ENCODE results near the gene NUP85.
A peak's percentile ranks its signal among the peaks of the same experiment; 100 is the strongest.
"Not testable (repeated sequence)": the region's sequence is repeated elsewhere in the genome, so short reads cannot be mapped to it uniquely, and the experiment has no call there.

NUP85 gene

DNA sequence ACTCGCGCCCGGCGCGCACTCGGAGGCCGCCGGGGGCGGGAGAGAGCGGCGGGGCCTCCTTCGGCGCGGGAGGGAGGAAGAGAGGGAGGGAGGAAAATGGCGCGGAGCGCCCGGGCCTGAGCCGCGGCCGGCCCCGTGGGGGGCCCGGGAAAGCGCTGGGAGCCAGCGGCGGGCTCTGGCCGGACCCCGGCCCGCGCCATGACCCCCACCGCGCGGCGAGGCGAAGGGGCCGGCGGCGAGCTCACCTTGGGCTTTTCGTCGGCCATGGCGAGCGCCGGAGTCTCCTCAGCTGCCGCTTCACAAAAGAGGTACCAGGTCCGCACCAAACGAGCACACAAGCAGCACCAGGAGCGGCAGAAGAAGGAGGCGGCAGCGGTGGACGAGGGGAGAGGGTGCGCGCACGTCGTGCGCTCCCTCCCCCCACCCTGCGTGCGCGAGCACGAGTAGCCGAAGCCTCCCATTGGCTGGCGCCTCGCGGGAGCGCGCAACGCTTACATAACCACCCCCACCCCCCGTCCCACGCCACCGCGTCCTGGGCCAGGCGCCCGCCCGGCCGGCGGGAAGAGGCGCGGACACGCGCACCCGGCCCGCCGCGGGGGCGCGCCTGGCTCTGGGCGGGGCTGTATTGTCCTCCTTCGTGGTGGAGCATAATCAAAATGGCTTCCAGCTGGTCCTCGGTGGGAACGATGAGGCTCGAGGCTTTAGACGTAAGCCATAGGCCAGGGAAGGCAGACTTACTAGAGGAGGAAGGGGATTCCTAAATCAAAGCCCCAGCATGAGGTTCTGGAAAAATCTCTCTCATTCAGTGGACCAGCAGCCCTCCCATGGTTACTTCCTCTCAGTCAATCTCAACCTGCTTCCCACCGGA, 22.7 kb upstream of the NUP85 start, which contains the start of gene SUMO2:
Gene SUMO2 (minus strand): TSS at position 391 of the 868 bp plus-strand sequence. CDS start 125 bp downstream, at position 266.
- Mint-ChIP-seq H3K36me3 (ENCODE audit: low read depth) (peaks cover 29% of the 10 kb centered on the region), H3K9me3 (no peaks in the 10 kb centered on the region), H3K4me3 (peak within 1 kb of the TSS; percentile 89), H3K27ac (peak within 1 kb of the TSS; percentile 93), H3K27me3 (no peaks in the 10 kb centered on the region), H3K4me1 (peaks cover 46% of the 10 kb centered on the region)
- peak; percentile 82 for ATAC-seq
- peak; percentile 97 for DNase-seq

DNA sequence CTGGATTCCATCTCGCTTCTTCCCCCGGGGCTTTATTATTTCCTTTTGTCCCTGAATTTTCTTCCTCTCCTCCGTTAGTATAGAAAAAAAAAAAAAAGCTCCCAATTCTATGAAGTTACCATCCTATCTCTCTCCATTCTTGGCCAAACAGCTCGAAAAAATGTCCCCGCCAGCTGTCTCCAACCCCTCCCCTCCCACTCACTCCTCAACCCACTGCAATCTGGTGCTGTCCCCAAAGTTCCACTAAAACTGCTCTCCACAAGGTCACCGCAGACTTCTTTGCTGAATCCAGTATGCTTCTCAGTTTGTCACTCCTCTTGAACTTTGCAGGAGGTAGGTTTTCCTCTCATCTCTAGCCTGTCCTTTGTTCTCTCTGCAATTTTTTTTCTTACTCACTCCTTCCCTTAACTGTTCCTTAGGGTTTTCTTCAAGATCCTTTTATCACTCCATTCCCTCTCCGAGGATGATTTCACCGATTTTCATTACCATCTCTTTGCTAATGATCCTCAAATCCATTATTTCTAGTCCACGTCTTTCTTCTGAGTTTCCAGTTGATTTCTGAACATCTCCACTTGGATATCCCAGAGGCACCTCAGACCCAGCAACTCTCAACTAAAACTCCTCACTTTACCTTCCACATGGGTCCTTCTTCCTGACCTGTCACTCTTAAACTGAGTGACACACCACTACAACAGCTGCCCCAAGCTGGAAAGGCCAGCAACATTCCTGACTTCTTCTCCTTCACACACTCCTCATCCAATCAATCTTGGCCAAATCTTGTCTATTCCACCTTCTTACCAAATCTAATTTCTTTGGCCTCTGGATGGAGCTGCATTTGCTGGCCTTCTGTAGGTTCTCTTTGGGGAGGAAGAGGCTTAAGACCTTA, 21.2 kb upstream of the NUP85 start:
- Mint-ChIP-seq H3K4me1 (peaks cover 40% of the 10 kb centered on the region), H3K36me3 (ENCODE audit: low read depth) (peaks cover 21% of the 10 kb centered on the region), H3K27me3 (no peaks in the 10 kb centered on the region), H3K4me3 (peak overlapping the region; percentile 89), H3K27ac (peak overlapping the region; percentile 93), H3K9me3 (no peaks in the 10 kb centered on the region)
- ATAC-seq (no peak), DNase-seq (no peak)

DNA sequence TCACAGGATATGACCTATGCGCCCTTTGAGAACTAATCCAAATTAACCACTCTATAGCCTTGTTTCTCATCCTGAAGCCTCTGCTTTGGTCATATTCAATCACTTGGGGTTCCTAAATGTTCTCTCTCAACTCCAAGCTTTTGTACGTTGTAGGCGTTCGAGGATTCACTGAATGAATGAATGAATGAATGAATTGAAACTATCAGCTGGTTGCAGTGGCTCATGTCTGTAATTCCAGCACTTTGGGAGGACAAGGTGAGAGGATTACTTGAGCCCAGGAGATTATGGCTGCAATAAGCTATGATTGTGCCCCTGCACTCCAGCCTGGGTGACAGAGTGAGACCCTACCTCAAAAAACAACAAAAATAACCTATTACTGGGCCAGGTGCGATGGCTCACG, 16.9 kb upstream of the NUP85 start:
- no peak for DNase-seq
- Mint-ChIP-seq H3K27ac (no peak overlapping the region), H3K4me1 (peaks cover 17% of the 10 kb centered on the region), H3K4me3 (no peak overlapping the region), H3K27me3 (no peaks in the 10 kb centered on the region), H3K36me3 (ENCODE audit: low read depth) (no peaks in the 10 kb centered on the region), H3K9me3 (no peaks in the 10 kb centered on the region)
- no peak for ATAC-seq

DNA sequence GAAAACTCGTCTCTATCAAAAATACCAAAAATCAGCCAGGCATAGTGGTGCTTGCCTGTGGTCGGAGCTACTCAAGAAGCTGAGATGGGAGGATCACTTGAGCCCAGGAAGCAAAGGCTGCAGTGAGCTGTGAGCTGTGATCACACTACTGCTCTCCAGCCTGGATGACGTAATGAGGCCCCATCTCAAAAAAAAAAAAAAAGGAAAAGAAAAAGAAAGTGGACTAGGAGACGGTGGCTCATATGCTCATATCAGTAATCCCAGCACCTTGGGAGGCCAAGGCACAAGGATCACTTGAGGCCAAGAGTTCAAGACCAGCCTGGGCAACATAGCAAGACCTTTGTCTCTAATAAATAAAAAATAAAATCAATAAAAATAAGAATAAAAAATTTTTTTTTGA, 13.9 kb upstream of the NUP85 start:
- H3K27ac Mint-ChIP-seq, result no peak overlapping the region
- H3K4me1 Mint-ChIP-seq, result peaks cover 7% of the 10 kb centered on the region
- no peak overlapping the region for H3K4me3 Mint-ChIP-seq
- DNase-seq (no peak), ATAC-seq (no peak)
- no peaks in the 10 kb centered on the region for H3K36me3 Mint-ChIP-seq (ENCODE audit: low read depth)
- H3K9me3 Mint-ChIP-seq, result no peaks in the 10 kb centered on the region
- no peaks in the 10 kb centered on the region for H3K27me3 Mint-ChIP-seq

DNA sequence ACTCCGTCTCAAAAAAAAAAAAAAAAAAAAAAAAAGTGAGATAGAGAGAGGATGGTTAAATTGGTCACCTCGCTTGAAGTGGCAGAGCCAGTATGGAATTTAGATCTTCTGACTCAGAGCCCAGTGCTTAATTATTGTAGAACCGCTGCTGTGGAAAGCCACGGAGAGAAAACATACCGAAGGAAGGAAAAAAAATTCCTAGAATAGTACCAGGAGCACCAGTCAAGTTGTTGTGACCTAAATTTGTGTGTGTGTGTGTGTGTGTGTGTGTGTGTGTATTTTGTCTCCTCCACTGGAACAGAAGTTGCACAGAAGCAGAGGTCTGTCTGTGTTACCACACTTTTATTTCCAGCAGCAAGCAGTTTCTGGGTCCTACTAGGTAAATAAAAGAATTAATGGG, 10.6 kb upstream of the NUP85 start:
- Mint-ChIP-seq H3K27ac (no peak overlapping the region), H3K27me3 (no peaks in the 10 kb centered on the region), H3K9me3 (no peaks in the 10 kb centered on the region), H3K36me3 (ENCODE audit: low read depth) (no peaks in the 10 kb centered on the region), H3K4me1 (no peaks in the 10 kb centered on the region), H3K4me3 (no peak overlapping the region)
- ATAC-seq, result no peak
- DNase-seq, result no peak

DNA sequence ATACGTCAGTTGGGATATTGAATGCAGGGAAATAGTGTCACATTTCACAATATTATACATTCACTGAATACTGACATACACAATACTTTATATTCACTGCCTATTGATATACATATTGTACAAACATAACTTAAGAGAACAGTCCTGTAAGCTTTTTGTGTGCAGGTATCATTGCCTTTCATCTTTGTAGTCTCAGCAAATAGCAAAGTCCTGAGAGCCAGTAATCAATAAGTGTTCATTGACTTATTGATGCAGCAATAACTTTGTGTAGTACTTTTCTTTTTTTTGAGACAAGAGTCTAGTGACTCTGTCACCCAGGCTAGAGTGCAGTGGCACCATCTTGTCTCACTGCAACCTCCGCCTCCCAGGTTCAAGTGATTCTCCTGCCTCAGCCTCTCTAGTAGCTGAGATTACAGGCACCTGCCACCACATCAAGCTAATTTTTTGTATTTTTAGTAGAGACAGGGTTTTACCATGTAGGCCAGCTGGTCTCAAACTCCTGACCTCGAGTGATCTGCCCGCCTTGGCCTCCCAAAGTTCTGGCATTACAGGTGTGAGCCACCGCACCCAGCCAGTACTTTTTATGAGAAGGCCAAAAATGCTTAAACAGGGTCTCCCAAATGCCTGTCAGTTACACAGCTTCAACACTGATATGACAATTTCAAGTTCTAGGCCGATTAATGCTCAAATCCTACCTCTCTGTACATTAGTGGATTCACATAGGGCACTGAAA, 5.4 kb upstream of the NUP85 start:
- Mint-ChIP-seq H3K27me3 (no peaks in the 10 kb centered on the region), H3K4me3 (no peak overlapping the region), H3K36me3 (ENCODE audit: low read depth) (no peaks in the 10 kb centered on the region), H3K27ac (no peak overlapping the region), H3K4me1 (peaks cover 8% of the 10 kb centered on the region), H3K9me3 (no peaks in the 10 kb centered on the region)
- no peak for DNase-seq
- no peak for ATAC-seq

DNA sequence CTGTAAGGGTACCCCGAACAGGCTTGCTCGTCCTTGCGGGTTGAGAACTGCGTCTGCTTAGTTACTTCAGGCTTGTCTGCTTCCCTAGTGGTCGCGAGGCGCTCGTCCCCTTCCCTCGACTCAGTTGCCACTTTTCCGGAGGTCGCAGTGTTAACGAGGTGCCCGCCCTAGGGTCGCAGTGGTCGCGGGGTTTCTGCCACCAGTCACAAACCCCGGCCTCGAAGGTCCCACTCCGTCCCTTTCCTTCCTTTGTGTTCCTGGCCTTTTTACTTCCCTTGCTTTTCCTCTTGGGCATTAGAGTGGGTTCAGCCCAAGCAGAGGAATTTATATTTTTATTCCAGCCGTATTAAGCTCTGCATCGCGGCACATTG, 299 bp downstream of the NUP85 start:
- Mint-ChIP-seq H3K4me3 (peak overlapping the region; percentile 96), H3K9me3 (no peaks in the 10 kb centered on the region), H3K4me1 (peaks cover 29% of the 10 kb centered on the region), H3K27ac (peak overlapping the region; percentile 95), H3K27me3 (no peaks in the 10 kb centered on the region), H3K36me3 (ENCODE audit: low read depth) (peaks cover 24% of the 10 kb centered on the region)
- ATAC-seq (no peak), DNase-seq (no peak)

DNA sequence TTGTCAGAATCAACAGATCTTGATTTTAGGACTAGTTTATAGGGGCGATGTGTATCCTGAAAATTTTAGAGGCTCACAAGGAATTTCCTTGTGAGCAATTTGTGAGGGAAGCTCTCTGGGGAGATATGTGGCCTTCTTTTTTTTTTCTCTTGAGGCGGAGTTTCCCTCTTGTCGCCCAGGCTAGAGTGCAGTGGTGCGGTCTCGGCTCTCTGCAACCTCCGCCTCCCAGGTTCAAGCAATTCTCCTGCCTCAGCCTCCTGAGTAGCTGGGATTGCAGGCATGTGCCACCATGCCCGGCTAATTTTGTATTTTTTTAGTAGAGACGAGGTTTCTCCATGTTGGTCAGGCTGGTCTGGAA, 1.6 kb downstream of the NUP85 start:
- H3K36me3 Mint-ChIP-seq (ENCODE audit: low read depth), result peaks cover 29% of the 10 kb centered on the region
- not testable (repeated sequence) for DNase-seq, ATAC-seq, H3K27me3 Mint-ChIP-seq, H3K9me3 Mint-ChIP-seq
- H3K4me1 Mint-ChIP-seq, result peaks cover 27% of the 10 kb centered on the region
- H3K27ac Mint-ChIP-seq, result peak overlapping the region; percentile 95
- peak overlapping the region; percentile 96 for H3K4me3 Mint-ChIP-seq

DNA sequence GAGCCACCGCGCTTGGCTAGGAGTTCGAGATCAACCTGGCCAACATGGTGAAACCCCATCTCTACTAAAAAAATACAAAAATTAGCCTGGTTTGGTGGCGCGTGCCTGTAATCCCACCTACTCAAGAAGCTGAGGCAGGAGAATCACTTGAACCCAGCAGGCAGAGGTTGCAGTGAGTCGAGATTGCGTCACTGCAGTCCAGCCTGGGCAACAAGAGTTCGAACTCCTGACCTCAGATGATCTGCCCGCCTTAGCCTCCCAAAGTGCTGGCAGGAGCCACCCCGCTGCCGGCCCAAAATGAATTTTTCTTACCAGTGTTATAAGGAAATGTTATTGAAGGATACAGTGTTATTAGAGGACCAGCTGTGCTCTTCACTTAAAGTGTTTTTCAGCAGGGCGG, 2.3 kb downstream of the NUP85 start:
- no peak for DNase-seq
- H3K27me3 Mint-ChIP-seq, result no peaks in the 10 kb centered on the region
- H3K36me3 Mint-ChIP-seq (ENCODE audit: low read depth), result peaks cover 32% of the 10 kb centered on the region
- ATAC-seq, result no peak
- H3K9me3 Mint-ChIP-seq, result no peaks in the 10 kb centered on the region
- H3K27ac Mint-ChIP-seq, result no peak overlapping the region
- H3K4me3 Mint-ChIP-seq, result no peak overlapping the region
- H3K4me1 Mint-ChIP-seq, result peaks cover 27% of the 10 kb centered on the region

DNA sequence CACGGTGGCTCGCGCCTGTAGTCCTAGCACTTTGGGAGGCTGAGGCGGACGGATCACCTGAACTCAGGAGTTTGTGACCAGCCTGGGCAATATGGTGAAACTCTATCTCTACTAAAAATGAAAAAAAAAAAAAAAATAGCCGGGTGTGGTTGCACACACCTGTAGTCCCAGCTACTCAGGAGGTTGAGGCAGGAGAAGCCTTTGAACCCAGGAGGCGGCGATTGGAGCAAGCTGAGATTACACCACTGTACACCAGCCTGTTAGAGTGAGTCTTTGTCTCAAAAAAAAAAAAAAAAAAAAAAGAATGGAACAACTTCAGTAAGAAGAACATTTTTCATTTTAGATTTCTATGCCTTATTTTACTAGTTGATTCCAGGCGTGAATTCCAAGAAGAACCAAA, 2.7 kb downstream of the NUP85 start:
- peaks cover 34% of the 10 kb centered on the region for H3K36me3 Mint-ChIP-seq (ENCODE audit: low read depth)
- no peak overlapping the region for H3K4me3 Mint-ChIP-seq
- H3K4me1 Mint-ChIP-seq, result peaks cover 27% of the 10 kb centered on the region
- no peaks in the 10 kb centered on the region for H3K9me3 Mint-ChIP-seq
- no peak for DNase-seq
- ATAC-seq, result no peak
- H3K27ac Mint-ChIP-seq, result peak overlapping the region; percentile 22
- H3K27me3 Mint-ChIP-seq, result no peaks in the 10 kb centered on the region

DNA sequence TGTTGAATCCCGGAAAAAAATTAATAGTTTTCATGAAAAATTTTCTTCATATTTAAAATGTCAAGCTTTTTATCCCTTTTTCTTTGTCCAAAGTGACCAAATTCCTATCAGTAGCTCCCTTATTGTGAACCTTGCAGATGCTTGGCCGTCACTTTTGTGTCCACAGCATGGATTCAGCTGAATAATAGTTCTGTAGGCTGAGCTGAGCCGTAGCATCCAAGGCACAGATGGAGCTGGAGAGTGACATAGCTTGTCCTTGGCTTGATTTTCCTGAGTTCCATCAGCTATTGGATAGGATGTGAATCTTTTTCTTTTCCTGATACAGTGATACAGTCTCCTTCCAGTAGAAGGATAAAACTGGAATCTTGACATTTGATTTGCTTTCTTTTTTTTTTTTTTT, 3.6 kb downstream of the NUP85 start:
- ATAC-seq (no peak), DNase-seq (no peak)
- H3K4me3 Mint-ChIP-seq, result no peak overlapping the region
- no peak overlapping the region for H3K27ac Mint-ChIP-seq
- H3K36me3 Mint-ChIP-seq (ENCODE audit: low read depth), result peaks cover 38% of the 10 kb centered on the region
- H3K27me3 Mint-ChIP-seq, result no peaks in the 10 kb centered on the region
- H3K4me1 Mint-ChIP-seq, result peaks cover 27% of the 10 kb centered on the region
- no peaks in the 10 kb centered on the region for H3K9me3 Mint-ChIP-seq

DNA sequence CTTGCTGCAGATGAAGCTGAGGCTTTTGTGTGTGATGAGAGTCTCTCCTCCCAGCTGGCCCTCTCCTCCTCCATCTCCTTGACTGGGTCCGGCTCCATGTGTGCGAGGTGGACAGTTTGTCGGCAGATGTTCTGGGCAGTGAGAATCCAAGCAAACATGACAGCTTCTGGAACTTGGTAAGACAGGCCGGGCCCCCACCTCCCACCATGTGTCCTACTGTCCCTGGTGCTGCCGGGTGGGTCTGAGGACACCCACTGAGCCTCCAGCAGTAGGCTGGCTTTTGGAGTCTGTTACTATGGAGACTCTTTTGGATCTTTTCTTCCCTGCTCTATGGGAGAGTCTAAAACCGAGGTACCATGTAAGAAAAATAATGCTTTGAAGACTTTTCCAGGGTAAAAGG, 12.7 kb downstream of the NUP85 start:
- Mint-ChIP-seq H3K27ac (no peak overlapping the region), H3K4me3 (no peak overlapping the region), H3K27me3 (no peaks in the 10 kb centered on the region), H3K36me3 (ENCODE audit: low read depth) (peaks cover 52% of the 10 kb centered on the region), H3K9me3 (no peaks in the 10 kb centered on the region), H3K4me1 (no peaks in the 10 kb centered on the region)
- ATAC-seq, result no peak
- DNase-seq, result no peak

DNA sequence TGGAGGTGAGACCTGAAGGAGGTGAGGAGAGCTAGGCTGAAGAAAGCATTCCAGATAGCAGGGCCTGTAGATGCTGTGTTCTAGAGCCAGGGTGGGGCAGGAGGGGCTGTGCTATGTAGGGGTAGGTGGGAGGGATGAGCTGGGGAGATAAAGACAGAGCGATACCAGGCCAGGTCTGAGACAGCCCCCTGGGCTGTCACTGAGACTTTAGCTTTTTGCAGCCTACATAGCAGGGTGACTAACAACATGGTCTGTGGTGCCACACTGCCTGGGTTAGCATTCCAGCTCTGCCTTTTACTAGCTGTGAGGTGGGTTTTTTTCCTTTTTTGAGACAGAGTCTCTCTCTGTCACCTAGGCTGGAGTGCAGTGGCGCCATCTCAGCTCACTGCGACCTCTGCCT, 14.3 kb downstream of the NUP85 start:
- no peak overlapping the region for H3K27ac Mint-ChIP-seq
- DNase-seq (no peak), ATAC-seq (no peak)
- H3K36me3 Mint-ChIP-seq (ENCODE audit: low read depth), result peaks cover 49% of the 10 kb centered on the region
- no peaks in the 10 kb centered on the region for H3K9me3 Mint-ChIP-seq
- H3K27me3 Mint-ChIP-seq, result no peaks in the 10 kb centered on the region
- peaks cover 2% of the 10 kb centered on the region for H3K4me1 Mint-ChIP-seq
- no peak overlapping the region for H3K4me3 Mint-ChIP-seq

DNA sequence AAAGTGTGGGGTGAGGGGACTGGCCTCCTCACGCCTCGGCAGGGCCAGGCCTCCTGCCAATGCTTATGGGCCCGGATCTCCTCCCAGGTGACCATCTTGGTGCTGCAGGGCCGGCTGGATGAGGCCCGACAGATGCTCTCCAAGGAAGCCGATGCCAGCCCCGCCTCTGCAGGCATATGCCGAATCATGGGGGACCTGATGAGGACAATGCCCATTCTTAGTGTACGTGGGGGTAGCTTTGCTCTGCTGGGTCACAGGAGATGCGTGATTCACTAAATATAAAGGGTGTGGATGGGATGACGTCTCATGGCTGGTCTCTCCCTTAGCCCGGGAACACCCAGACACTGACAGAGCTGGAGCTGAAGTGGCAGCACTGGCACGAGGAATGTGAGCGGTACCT, 19.5 kb downstream of the NUP85 start:
- peaks cover 3% of the 10 kb centered on the region for H3K4me1 Mint-ChIP-seq
- no peak for DNase-seq
- H3K9me3 Mint-ChIP-seq, result no peaks in the 10 kb centered on the region
- no peak overlapping the region for H3K27ac Mint-ChIP-seq
- H3K36me3 Mint-ChIP-seq (ENCODE audit: low read depth), result peaks cover 42% of the 10 kb centered on the region
- no peak overlapping the region for H3K4me3 Mint-ChIP-seq
- no peaks in the 10 kb centered on the region for H3K27me3 Mint-ChIP-seq
- ATAC-seq, result no peak
